OCI-LY1 (cell line): ENCODE data around the gene KHDRBS2.

ENCODE experiments used
- CTCF ChIP-seq: fragments of 200-600 bp; sonication (generic), shearing (Covaris generic); IDR thresholded peaks from 2 replicates; pipeline ENCODE4 v1.5.1; 2017; ENCODE audit warnings: mild to moderate bottlenecking, antibody characterized with exemption, low read length, moderate library complexity, mixed read lengths
- EZH2 ChIP-seq: fragments of 200-600 bp; sonication (generic), shearing (Covaris generic); IDR thresholded peaks from 2 replicates; pipeline ENCODE4 v1.8.0; 2017; ENCODE audit warnings: borderline replicate concordance, mixed run types, mild to moderate bottlenecking, antibody characterized with exemption, low read length, moderate library complexity, mixed read lengths

- TF ChIP-seq CTCF (no peak), EZH2 (no peak)
Observed at GRCh38 chr6:61951586-61951985, 334.4 kb downstream of the KHDRBS2 start.
